HCT116 (cell line): ENCODE results near the gene KRTAP12-4. TPM values are rescaled to one million over a fixed set of nuclear protein-coding genes. Genes with fewer than 3 reads are reported as not detected.

Experiments
- ATAC-seq: fragments of 200-7000 bp; cut with Tn5 transposase; 2 replicates; pipeline ENCODE4 v1.9.1; 2020; ENCODE audit warnings: mild to moderate bottlenecking, moderate library complexity
- BruUV-seq: library from RNA; stranded (reverse); fragments of 400-500 nt; replicated peaks from 2 replicates; lab custom pipeline; 2021; lab: Mats Ljungman, UMichigan
- CTCF ChIA-PET: fragments of 300-600 bp; sonication (Branson Sonifier 250); formaldehyde crosslinking; loops from one replicate; lab custom pipeline; 2021; ENCODE audit warnings: antibody characterized with exemption; lab: Charles Lee
- POLR2A ChIA-PET: fragments of 300-600, 350-600 bp; sonication (Branson Sonifier 250); formaldehyde crosslinking; loops from one replicate; lab custom pipeline; 2021; ENCODE audit warnings: antibody characterized with exemption; lab: Charles Lee
- RAD21 ChIA-PET, 2 experiments: fragments of 300-600 bp; sonication (Branson Sonifier 250); formaldehyde crosslinking; loops; one replicate each; lab custom pipeline; 2023; ENCODE audit warnings: low total read pairs in 2 of 2; ENCODE audit not compliant: uncharacterized antibody in 2 of 2, unreplicated experiment in 2 of 2, low non-redundant PET in 1 of 2; lab: Charles Lee
- DNase-seq: peaks from one replicate; pipeline ENCODE4 v3.0.0-alpha.2; 2010; ENCODE audit warnings: low read depth, low spot score
- H2AFZ ChIP-seq: fragments of 200-600 bp; shearing (Covaris generic), sonication (generic); 2 replicates; pipeline ENCODE4 v1.6.1; 2017; ENCODE audit warnings: low read depth, mixed run types, mixed read lengths, antibody characterized with exemption, low read length; ENCODE audit not compliant: poor library complexity, severe bottlenecking
- H3K27ac ChIP-seq: 2 replicates; pipeline ENCODE4 v1.5.1; 2012; ENCODE audit warnings: low read depth, low read length
- H3K27me3 ChIP-seq: fragments of 200-600 bp; sonication (generic); 2 replicates; pipeline ENCODE4 v1.6.1; 2016; ENCODE audit warnings: mixed run types, low read length, mixed read lengths; ENCODE audit not compliant: insufficient read depth
- H3K36me3 ChIP-seq, 2 experiments: fragments of 200-500 bp in 1 of 2; fragments of 200-600 bp in 1 of 2; sonication (Bioruptor generic) in 1 of 2; sonication (generic) in 1 of 2; 2 replicates each; pipeline versions ENCODE4 v1.5.1 to v1.6.1; 2014 to 2016; ENCODE audit warnings: low read length in 2 of 2, inconsistent platforms in 1 of 2, mixed read lengths in 1 of 2, mixed run types in 1 of 2; ENCODE audit not compliant: insufficient read depth in 2 of 2, control insufficient read depth in 1 of 2
- H3K4me1 ChIP-seq, 2 experiments: fragments of 200-600 bp in 1 of 2; sonication (generic) in 1 of 2; 2 replicates each; pipeline versions ENCODE4 v1.5.1 to v1.6.1; 2012 to 2017; ENCODE audit warnings: low read length in 2 of 2, inconsistent platforms in 1 of 2, mild to moderate bottlenecking in 1 of 2, mixed read lengths in 1 of 2, mixed run types in 1 of 2, moderate library complexity in 1 of 2; ENCODE audit not compliant: insufficient read depth in 2 of 2, control insufficient read depth in 1 of 2
- H3K4me2 ChIP-seq: fragments of 200-600 bp; sonication (generic); 2 replicates; pipeline ENCODE4 v1.6.1; 2017; ENCODE audit warnings: mixed run types, low read length, mixed read lengths
- H3K4me3 ChIP-seq, 2 experiments: fragments of 200-600 bp in 1 of 2; sonication (generic) in 1 of 2; replicated peaks in 1 of 2; 2 replicates each; pipeline ENCODE4 v1.5.1; 2011 to 2016; ENCODE audit warnings: low read length in 2 of 2, control low read depth in 1 of 2, low read depth in 1 of 2, mild to moderate bottlenecking in 1 of 2, mixed read lengths in 1 of 2, mixed run types in 1 of 2
- H3K79me2 ChIP-seq: fragments of 200-600 bp; sonication (generic); 2 replicates; pipeline ENCODE4 v1.6.1; 2017; ENCODE audit warnings: mild to moderate bottlenecking, mixed run types, low read length, moderate library complexity, mixed read lengths; ENCODE audit not compliant: insufficient read depth
- H3K9ac ChIP-seq: fragments of 200-600 bp; sonication (generic); 2 replicates; pipeline ENCODE4 v1.6.1; 2016; ENCODE audit warnings: low read length, mixed read lengths
- H3K9me2 ChIP-seq: fragments of 200-600 bp; sonication (generic), shearing (Covaris generic); 2 replicates; pipeline ENCODE4 v1.6.1; 2017; ENCODE audit warnings: mixed run types, mild to moderate bottlenecking, moderate library complexity; ENCODE audit not compliant: insufficient read depth
- H3K9me3 ChIP-seq, 2 experiments: fragments of 200-500 bp in 1 of 2; fragments of 200-600 bp in 1 of 2; sonication (Bioruptor generic) in 1 of 2; sonication (generic) in 1 of 2; 2 replicates each; pipeline ENCODE4 v1.6.1; 2014 to 2017; ENCODE audit warnings: low read length in 2 of 2, mixed read lengths in 2 of 2, inconsistent platforms in 1 of 2, low read depth in 1 of 2, mild to moderate bottlenecking in 1 of 2, mixed run types in 1 of 2, moderate library complexity in 1 of 2; ENCODE audit not compliant: control insufficient read depth in 1 of 2, insufficient read depth in 1 of 2
- H4K20me1 ChIP-seq: fragments of 200-600 bp; sonication (generic), shearing (Covaris generic); 2 replicates; pipeline ENCODE4 v1.6.1; 2017; ENCODE audit warnings: mixed run types, mild to moderate bottlenecking, moderate library complexity; ENCODE audit not compliant: insufficient read depth
- ATF3 ChIP-seq: IDR thresholded peaks from 2 replicates; pipeline ENCODE4 v1.6.1; 2012
- EZH2 ChIP-seq: fragments of 200-600 bp; sonication (generic); IDR thresholded peaks from 2 replicates; pipeline ENCODE4 v1.6.1; 2017; ENCODE audit warnings: antibody characterized with exemption, mixed run types
- FOSL1 ChIP-seq: IDR thresholded peaks from 2 replicates; pipeline ENCODE4 v1.6.1; 2012; ENCODE audit warnings: low read depth
- REST ChIP-seq: IDR thresholded peaks from 2 replicates; pipeline ENCODE4 v1.6.1; 2012; ENCODE audit warnings: low read depth
- SIN3A ChIP-seq: IDR thresholded peaks from 2 replicates; pipeline ENCODE4 v1.6.1; 2012; ENCODE audit warnings: low read depth
- SP1 ChIP-seq: IDR thresholded peaks from 2 replicates; pipeline ENCODE4 v1.6.1; 2012; ENCODE audit warnings: low read depth
- YY1 ChIP-seq: IDR thresholded peaks from 2 replicates; pipeline ENCODE4 v1.6.1; 2011; ENCODE audit warnings: low read length, low read depth, moderate library complexity, mild to moderate bottlenecking; ENCODE audit not compliant: insufficient replicate concordance; ENCODE audit errors: extremely low read depth
- ZBTB33 ChIP-seq: IDR thresholded peaks from 2 replicates; pipeline ENCODE4 v1.6.1; 2011; ENCODE audit warnings: mild to moderate bottlenecking, low read length, moderate library complexity; ENCODE audit not compliant: insufficient replicate concordance; ENCODE audit errors: extremely low read depth
- ZNF274 ChIP-seq: fragments of 200-500 bp; sonication (Bioruptor generic); IDR thresholded peaks from 2 replicates; pipeline ENCODE4 v1.6.1; 2014; ENCODE audit warnings: mild to moderate bottlenecking, low read depth, low read length, inconsistent platforms
- intact Hi-C: fragments of 100-400 bp; cut with micrococcal nuclease; formaldehyde crosslinking; loops from 2 replicates; pipeline ENCODE4 v1.10.0; 2022
- total RNA-seq: library from RNA; stranded (reverse); gene quantifications from one replicate; pipeline ENCODE4 v1.2.1, GENCODE V29; 2021; ENCODE audit not compliant: unreplicated experiment

Gene KRTAP12-4
- total RNA-seq, 1 experiment from 2014 or later = not detected

GRCh38 chr21:44612029-44612486 is 42.4 kb downstream of the KRTAP12-4 start, which contains the start of gene KRTAP10-8:
KRTAP10-8 (plus strand) TSS chr21:44612079; CDS start chr21:44612101, 22 bp downstream.
- Histone ChIP-seq H3K4me2 (no peak within 1 kb of the TSS), H3K4me3 (no peak within 1 kb of the TSS), H3K27ac (no peak within 1 kb of the TSS), H4K20me1 (no peaks in the 10 kb centered on the region), H3K27me3 (no peaks in the 10 kb centered on the region), H2AFZ (no peak within 1 kb of the TSS), H3K79me2 (no peaks in the 10 kb centered on the region), H3K9me2 (no peaks in the 10 kb centered on the region), H3K9me3 (peaks cover 3 to 5% of the 10 kb centered on the region in 2 experiments; a peak in 2 of 4 replicates), H3K36me3 (no peaks in the 10 kb centered on the region), H3K4me1 (no peaks in the 10 kb centered on the region), H3K9ac (no peak within 1 kb of the TSS)
- intact Hi-C loops = no loop called here
- DNase-seq (no peak), ATAC-seq (no peak)
- BruUV-seq = no TSS peak
- ChIA-PET POLR2A (no interaction called here), RAD21 (no interaction called here), CTCF (no interaction called here)
- no peak for TF ChIP-seq FOSL1
- TF ChIP-seq YY1 = no peak
- TF ChIP-seq EZH2 = no peak
- TF ChIP-seq ATF3 = no peak
- no peak for TF ChIP-seq SP1
- no peak for TF ChIP-seq ZBTB33
- TF ChIP-seq ZNF274 = no peak
- no peak for TF ChIP-seq SIN3A
- TF ChIP-seq REST = no peak
